BJ (cell line): ENCODE data around the gene CRYL1. TPM values are rescaled to one million over a fixed set of nuclear protein-coding genes. Genes with fewer than 3 reads are reported as not detected.

Experiments
- CTCF ChIA-PET: fragments of 350-600 bp; formaldehyde crosslinking; extraction: SDS; loops from one replicate; lab custom pipeline; 2021; ENCODE audit warnings: antibody characterized with exemption, inconsistent platforms; lab: Yijun Ruan, JAX
- POLR2A ChIA-PET: fragments of 300-600 bp; sonication (Branson Sonifier 250); formaldehyde crosslinking; extraction: SDS; loops from one replicate; lab custom pipeline; 2021; ENCODE audit warnings: antibody characterized with exemption; lab: Charles Lee
- DNase-seq: peaks from one replicate; pipeline ENCODE4 v3.0.0-alpha.2; 2011; ENCODE audit warnings: low read depth
- H3K27me3 ChIP-seq: 2 replicates; pipeline ENCODE4 v1.6.0; 2011; ENCODE audit warnings: low read length; ENCODE audit not compliant: control insufficient read depth, insufficient read depth
- H3K36me3 ChIP-seq: 2 replicates; pipeline ENCODE4 v1.5.1; 2011; ENCODE audit warnings: low read length; ENCODE audit not compliant: control insufficient read depth, insufficient read depth
- H3K4me3 ChIP-seq: 2 replicates; pipeline ENCODE4 v1.5.1; 2011; ENCODE audit warnings: low read depth, mild to moderate bottlenecking, control low read depth, low read length
- polyA plus RNA-seq: library from polyadenylated mRNA; depleted of rRNA; stranded (reverse); fragments of >200 nt; gene quantifications from 2 replicates; pipeline ENCODE4 v1.2.3, GENCODE V29; 2011
- TF ChIP-seq, protein P1 (sequence below): IDR thresholded peaks from 2 replicates; pipeline ENCODE4 v1.5.1; 2011; ENCODE audit warnings: low read depth, mild to moderate bottlenecking, control low read depth, inconsistent platforms, low read length, moderate library complexity; ENCODE audit not compliant: insufficient read depth

CRYL1 gene
- polyA plus RNA-seq, 1 experiment: 30.6 TPM

DNA sequence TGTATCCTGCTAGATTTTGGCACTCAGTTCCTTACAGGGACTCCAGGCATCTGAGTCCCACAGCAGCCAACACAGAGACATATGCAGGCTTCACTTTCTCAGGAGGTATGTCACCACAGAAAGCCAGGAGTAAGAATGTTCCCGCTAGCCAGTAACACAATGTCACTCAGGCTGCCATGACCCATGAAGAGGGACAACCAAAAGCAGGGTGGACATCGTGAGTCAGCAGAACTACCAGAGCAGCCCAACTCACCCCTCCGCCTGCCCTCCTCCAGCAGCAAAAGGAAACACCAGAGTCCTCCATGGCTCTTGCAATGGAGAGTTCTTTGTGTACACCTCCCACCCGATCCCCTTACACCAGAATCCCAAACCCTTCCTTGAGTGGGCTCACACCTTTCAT lies 95.4 kb downstream of the CRYL1 start:
- TF ChIP-seq, protein P1, sequence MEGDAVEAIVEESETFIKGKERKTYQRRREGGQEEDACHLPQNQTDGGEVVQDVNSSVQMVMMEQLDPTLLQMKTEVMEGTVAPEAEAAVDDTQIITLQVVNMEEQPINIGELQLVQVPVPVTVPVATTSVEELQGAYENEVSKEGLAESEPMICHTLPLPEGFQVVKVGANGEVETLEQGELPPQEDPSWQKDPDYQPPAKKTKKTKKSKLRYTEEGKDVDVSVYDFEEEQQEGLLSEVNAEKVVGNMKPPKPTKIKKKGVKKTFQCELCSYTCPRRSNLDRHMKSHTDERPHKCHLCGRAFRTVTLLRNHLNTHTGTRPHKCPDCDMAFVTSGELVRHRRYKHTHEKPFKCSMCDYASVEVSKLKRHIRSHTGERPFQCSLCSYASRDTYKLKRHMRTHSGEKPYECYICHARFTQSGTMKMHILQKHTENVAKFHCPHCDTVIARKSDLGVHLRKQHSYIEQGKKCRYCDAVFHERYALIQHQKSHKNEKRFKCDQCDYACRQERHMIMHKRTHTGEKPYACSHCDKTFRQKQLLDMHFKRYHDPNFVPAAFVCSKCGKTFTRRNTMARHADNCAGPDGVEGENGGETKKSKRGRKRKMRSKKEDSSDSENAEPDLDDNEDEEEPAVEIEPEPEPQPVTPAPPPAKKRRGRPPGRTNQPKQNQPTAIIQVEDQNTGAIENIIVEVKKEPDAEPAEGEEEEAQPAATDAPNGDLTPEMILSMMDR: no peak
- ChIA-PET CTCF (no interaction called here), POLR2A (no interaction called here)
- H3K36me3 ChIP-seq: no peaks in the 10 kb centered on the region
- DNase-seq: no peak
- peaks cover 10% of the 10 kb centered on the region for H3K27me3 ChIP-seq
- H3K4me3 ChIP-seq: no peak overlapping the region

DNA sequence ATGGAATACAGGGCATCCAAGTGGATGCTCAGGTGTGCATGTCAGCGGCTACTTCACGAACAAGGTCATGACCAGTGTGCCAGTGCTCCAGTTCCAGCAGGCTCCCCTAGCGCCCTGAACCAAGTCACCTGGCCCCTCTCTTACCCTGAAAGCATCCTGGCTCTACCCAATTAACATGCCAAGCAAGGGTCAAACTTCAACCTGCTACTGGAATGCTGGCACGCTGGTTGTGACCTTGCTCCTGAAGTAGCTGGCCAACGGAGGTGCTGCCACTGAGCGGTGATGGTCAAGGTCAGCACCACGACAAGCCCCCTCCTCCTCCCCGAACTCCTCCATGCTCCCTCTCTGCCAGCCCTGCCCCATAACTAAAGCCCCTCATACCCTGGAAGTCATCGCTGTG lies 96.0 kb downstream of the CRYL1 start:
- ChIA-PET POLR2A (no interaction called here), CTCF (no interaction called here)
- H3K4me3 ChIP-seq: no peak overlapping the region
- DNase-seq: no peak
- H3K27me3 ChIP-seq: peaks cover 10% of the 10 kb centered on the region
- H3K36me3 ChIP-seq: no peaks in the 10 kb centered on the region
- TF ChIP-seq, protein P1: no peak

DNA sequence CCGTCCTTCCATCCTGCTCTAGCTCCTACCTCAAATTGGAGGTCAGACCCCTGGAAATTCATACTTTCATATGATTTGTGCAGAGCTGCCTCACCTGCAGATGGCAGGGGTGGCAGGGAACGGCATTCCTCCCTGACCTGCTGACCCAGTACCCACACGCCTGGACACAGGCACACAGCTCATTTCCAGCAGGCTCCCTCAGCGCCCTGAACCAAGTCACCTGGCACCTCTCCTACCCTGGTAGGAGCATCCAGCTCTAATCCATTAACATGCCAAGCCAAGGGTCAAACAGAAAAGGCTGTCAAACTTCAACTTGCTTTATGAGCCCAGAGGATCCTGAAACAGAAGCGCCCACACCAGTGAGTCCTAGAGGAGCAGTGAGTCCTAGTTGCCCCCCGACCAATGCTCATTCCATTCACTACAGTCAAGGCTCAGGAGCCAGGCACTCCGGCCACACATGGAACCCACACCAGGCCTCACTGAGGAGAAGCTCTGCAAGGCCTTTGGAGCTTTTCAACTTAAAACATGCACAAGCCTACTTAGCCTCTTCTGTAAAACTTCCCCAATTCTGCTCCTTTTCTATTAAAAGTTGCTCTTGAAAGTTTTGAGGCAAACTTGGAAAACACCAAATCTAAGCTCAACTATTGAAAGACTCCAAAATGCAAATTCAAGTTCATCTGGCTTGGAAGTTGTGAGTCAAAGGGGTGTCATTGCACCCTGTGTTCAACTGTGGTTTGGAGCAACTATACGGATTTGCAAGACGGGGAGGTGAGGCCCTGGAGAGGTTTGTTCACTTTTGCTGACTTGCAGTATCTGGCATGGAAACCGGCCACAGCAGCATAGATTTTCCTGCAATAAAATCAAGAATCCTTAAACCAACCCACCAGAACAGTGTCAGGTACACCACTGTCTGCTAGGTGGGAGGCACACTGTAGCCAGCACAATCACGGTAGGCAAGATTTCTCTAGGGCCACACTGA lies 96.7 kb downstream of the CRYL1 start:
- peaks cover 15% of the 10 kb centered on the region for H3K27me3 ChIP-seq
- DNase-seq: no peak
- H3K4me3 ChIP-seq: no peak overlapping the region
- H3K36me3 ChIP-seq: no peaks in the 10 kb centered on the region
- ChIA-PET POLR2A (interaction anchor here (0.6 kb wide), 1 partner anchor 926 kb away, joined by 3 read pairs; no protein-coding TSS in a partner anchor), CTCF (no interaction called here)
- TF ChIP-seq, protein P1: no peak

DNA sequence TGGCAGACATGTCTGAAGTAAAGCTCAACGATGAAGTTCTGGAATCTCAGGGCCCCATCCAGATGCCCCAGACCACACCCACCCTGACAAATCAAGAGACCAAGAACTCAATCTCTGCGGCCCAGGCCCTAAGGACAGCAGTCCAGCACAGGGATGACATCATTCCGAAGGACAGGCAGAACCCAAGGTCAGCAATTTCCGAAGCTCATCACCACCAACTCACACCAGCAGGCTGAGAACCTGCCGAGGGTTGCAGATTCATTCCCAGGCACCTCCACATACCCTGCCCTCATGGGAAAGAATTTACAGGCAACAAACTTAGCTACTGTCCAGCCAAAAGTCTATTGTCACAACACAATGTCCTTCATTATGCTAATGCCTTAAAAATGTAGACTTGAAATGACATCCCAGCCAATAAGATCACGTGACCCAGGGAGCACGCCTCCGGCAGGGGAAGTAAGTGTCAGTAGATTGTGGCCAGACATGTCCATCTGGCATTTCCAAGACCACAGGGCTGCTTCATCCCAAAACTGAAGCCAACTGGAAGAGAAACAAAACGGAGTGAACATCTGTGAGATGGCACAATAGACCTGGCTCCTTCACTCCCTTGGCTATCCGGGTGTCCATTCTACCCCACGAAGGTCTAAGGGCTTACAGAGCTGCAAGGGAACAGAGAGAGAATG lies 98.8 kb downstream of the CRYL1 start:
- TF ChIP-seq, protein P1: no peak
- H3K27me3 ChIP-seq: peaks cover 15% of the 10 kb centered on the region
- DNase-seq: no peak
- ChIA-PET POLR2A (no interaction called here), CTCF (interaction anchor here (0.6 kb wide), 1 partner anchor 16 kb away, joined by 5 read pairs; no protein-coding TSS in a partner anchor)
- H3K36me3 ChIP-seq: no peaks in the 10 kb centered on the region
- no peak overlapping the region for H3K4me3 ChIP-seq

DNA sequence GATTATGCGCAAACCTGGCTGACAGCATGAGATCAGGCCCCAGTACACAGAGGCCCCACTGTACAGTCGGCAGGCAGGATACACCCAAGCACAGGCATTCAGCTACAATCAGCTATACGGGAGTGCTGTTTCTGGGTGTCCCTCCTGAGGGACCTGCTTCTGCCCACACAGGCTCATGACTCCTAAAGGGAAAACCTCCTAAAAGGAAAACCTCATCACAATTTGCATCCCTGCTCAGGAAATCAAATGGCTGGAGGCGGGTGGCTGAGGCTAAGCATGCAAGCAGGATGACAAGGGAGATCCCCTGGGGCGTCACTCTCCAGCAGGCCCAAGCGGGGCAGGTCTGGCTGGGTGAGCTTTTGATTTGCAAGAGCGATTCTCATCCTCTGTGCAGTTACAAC lies 99.8 kb downstream of the CRYL1 start:
- CTCF ChIA-PET: no interaction called here
- DNase-seq: no peak
- TF ChIP-seq, protein P1: no peak
- no peak overlapping the region for H3K4me3 ChIP-seq
- H3K27me3 ChIP-seq: peaks cover 18% of the 10 kb centered on the region
- POLR2A ChIA-PET: no interaction called here
- H3K36me3 ChIP-seq: no peaks in the 10 kb centered on the region
